ENCODE measurements around the gene CLIC6.

CLIC6 gene

DNA sequence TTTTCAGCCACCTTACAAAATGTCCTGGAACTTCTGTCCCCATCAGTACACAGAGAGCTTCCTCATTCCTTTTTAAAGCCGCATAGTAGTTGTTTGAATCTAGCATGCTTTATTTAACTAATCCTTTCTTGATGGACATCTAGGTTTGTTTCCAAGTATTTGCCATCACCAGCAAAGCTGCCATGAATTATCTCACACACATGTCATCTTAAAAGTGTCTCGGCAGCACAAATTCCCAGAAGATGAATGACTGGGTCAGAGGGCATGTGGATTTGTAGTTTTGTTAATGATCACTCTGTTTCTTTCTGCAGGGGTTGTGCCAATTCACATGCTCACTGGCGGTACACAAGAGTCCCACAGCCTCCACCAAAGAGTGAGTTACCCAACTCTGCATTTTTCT lies 68.3 kb downstream of the CLIC6 start:
- H3K4me3 ChIP-seq (ENCODE audit: low read depth, low read length): no peak overlapping the region
- TF ChIP-seq POLR2A (IDR thresholded peaks at IDR 0.05; ENCODE audit: extremely low read depth, insufficient read length) (no peak), MYC (IDR thresholded peaks at IDR 0.05; ENCODE audit: low read depth, low read length) (no peak)
- TF ChIP-seq, protein P1, sequence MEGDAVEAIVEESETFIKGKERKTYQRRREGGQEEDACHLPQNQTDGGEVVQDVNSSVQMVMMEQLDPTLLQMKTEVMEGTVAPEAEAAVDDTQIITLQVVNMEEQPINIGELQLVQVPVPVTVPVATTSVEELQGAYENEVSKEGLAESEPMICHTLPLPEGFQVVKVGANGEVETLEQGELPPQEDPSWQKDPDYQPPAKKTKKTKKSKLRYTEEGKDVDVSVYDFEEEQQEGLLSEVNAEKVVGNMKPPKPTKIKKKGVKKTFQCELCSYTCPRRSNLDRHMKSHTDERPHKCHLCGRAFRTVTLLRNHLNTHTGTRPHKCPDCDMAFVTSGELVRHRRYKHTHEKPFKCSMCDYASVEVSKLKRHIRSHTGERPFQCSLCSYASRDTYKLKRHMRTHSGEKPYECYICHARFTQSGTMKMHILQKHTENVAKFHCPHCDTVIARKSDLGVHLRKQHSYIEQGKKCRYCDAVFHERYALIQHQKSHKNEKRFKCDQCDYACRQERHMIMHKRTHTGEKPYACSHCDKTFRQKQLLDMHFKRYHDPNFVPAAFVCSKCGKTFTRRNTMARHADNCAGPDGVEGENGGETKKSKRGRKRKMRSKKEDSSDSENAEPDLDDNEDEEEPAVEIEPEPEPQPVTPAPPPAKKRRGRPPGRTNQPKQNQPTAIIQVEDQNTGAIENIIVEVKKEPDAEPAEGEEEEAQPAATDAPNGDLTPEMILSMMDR (IDR thresholded peaks at IDR 0.05; ENCODE audit: low read depth, low read length): no peak
- TF ChIP-seq, protein P2, sequence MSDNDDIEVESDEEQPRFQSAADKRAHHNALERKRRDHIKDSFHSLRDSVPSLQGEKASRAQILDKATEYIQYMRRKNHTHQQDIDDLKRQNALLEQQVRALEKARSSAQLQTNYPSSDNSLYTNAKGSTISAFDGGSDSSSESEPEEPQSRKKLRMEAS (IDR thresholded peaks at IDR 0.05; ENCODE audit: low read depth, low read length): no peak
- DNase-seq (ENCODE audit: low read depth): no peak

DNA sequence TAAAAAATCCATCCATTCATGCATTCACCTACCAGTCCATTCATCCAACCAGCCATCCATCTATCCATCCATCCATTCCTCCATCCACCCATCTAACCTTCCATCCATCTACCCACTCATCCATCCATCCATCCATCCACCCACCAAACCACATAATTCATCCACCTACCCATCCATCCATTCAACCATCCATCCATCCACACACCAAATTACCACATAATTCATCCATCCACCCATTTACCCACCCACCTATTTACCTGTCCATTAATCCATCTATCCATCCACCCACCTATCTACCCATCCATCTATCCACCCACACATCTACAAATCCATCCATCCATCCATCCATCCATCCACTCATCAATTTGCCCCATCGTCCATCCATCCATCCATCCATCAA lies 71.4 kb downstream of the CLIC6 start:
- no peak overlapping the region for H3K4me3 ChIP-seq (ENCODE audit: low read depth, low read length)
- no peak for DNase-seq (ENCODE audit: low read depth)
- no peak for TF ChIP-seq POLR2A (IDR thresholded peaks at IDR 0.05; ENCODE audit: extremely low read depth, insufficient read length)
- TF ChIP-seq MYC (IDR thresholded peaks at IDR 0.05; ENCODE audit: low read depth, low read length): no peak
- TF ChIP-seq, protein P2 (IDR thresholded peaks at IDR 0.05; ENCODE audit: low read depth, low read length): no peak
- TF ChIP-seq, protein P1 (IDR thresholded peaks at IDR 0.05; ENCODE audit: low read depth, low read length): no peak

DNA sequence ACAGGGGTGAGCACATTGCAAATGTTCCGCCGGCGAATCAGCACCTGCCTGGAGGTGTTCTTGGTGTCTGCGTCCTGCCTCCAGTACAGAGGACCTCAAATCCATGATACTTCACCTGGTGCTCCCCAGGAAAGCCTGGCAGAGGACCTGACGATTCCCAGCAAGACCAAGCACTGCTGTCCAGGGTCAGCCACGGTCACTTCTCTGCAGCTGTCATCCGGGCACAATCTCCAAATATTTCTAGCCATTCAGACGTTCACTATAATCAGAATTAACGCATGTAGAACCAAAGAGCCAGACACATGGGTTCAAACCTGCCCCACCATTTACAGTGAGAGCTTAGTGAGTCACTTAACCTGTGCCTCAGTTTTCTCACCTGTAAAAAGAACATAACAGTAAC lies 74.5 kb downstream of the CLIC6 start:
- DNase-seq (ENCODE audit: low read depth): no peak
- TF ChIP-seq POLR2A (IDR thresholded peaks at IDR 0.05; ENCODE audit: extremely low read depth, insufficient read length) (no peak), MYC (IDR thresholded peaks at IDR 0.05; ENCODE audit: low read depth, low read length) (no peak)
- TF ChIP-seq, protein P2 (IDR thresholded peaks at IDR 0.05; ENCODE audit: low read depth, low read length): no peak
- TF ChIP-seq, protein P1 (IDR thresholded peaks at IDR 0.05; ENCODE audit: low read depth, low read length): no peak
- no peak overlapping the region for H3K4me3 ChIP-seq (ENCODE audit: low read depth, low read length)

DNA sequence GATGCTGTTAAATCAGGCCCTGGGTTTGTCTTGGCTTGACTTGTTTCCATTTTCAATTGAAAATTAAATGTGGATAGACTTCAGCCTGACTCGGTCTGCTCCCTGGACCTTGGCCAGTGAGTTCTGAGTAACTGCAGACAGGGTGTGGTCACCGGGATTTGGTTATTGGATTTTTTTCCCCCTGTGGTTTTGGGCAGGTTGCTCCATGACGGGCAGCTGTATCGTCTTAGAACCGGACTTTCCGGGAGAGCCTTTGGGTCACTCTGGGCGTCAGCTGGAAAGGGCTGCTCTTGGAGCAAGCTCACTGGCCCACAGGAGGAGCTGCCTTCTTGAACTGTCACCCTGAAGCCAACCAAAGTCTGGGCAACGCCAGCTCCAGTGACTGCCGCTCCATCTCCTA lies 75.0 kb downstream of the CLIC6 start:
- no peak for DNase-seq (ENCODE audit: low read depth)
- no peak overlapping the region for H3K4me3 ChIP-seq (ENCODE audit: low read depth, low read length)

DNA sequence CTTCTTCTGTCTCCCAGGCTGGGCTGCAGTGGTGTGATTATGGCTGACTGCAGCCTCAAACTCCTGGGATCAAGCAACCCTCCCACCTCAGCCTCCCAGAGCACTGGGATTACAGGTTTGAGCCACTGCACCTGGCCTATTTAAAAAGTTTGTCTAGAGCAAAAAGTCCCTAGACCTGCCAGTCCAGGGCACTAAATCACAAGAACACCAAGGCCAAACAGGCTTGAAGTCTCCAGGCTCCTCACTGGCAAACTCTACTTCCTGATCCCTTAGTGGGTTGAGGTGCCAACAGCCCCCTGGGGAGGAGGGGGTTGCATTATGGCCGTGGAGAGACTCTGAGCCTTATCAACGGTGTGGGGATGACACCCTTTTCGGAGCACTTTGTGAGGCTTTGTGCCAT lies 76.0 kb downstream of the CLIC6 start:
- DNase-seq (ENCODE audit: low read depth): no peak
- no peak overlapping the region for H3K4me3 ChIP-seq (ENCODE audit: low read depth, low read length)
- TF ChIP-seq, protein P2 (IDR thresholded peaks at IDR 0.05; ENCODE audit: low read depth, low read length): no peak
- TF ChIP-seq MYC (IDR thresholded peaks at IDR 0.05; ENCODE audit: low read depth, low read length) (no peak), POLR2A (IDR thresholded peaks at IDR 0.05; ENCODE audit: extremely low read depth, insufficient read length) (no peak)
- TF ChIP-seq, protein P1 (IDR thresholded peaks at IDR 0.05; ENCODE audit: low read depth, low read length): no peak

More for the DNA sequence above, 75.0 kb downstream of the CLIC6 start:
- no peak for TF ChIP-seq POLR2A (IDR thresholded peaks at IDR 0.05; ENCODE audit: extremely low read depth, insufficient read length)
- TF ChIP-seq MYC (IDR thresholded peaks at IDR 0.05; ENCODE audit: low read depth, low read length): no peak
- TF ChIP-seq, protein P1 (IDR thresholded peaks at IDR 0.05; ENCODE audit: low read depth, low read length): no peak
- TF ChIP-seq, protein P2 (IDR thresholded peaks at IDR 0.05; ENCODE audit: low read depth, low read length): no peak
